ENCODE results near the gene HIVEP3. TPM values are rescaled to one million over a fixed set of nuclear protein-coding genes. Genes with fewer than 3 reads are reported as not detected.

Gene HIVEP3
- total RNA-seq, 1 experiment from 2014 or later: 1.4 TPM

DNA sequence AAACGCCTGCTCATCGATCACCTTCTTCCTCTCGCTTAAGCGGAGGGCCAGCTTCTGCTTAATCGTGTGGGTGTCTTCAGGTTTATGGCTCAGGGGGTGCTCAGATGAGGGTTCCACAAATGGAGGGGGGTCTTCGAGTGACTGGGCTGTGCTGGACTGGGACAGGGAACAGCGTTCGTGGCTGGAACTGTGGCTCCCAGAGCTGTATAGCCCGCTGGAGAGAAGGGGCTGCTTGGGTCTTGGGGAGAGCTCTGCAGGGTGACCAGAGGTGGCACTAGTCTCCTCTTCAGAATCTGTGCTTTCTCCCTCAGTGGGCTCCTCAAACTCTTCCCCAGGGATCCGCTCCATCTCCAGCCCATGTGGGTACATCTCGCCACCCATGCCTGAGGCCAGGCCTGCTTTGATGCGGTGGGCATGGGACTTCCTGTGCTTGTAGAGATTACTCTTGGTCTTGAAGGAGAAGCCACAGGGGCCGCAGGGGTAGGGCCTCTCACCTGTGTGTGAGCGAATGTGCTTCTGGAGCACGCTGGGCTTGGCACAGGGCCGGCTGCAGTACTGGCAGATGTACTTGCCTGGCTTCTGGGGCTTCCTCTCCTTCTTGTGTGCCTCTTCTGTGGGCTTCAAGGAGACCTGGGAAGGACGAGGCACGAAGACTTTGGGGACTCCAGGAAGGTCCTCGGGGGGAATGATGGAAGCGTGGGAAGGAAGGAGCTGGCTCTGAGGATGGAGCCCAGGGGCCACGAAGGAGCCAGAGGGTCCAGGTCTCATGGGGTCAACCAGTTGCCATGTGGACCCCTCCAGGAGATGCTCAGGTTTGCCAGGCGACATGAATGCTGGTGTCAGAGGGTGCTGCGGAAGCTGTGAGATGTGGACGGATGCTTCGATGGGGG, 334.8 kb downstream of the HIVEP3 start:
- no peaks in the 10 kb centered on the region for H4K20me1 ChIP-seq (ENCODE audit: control insufficient read depth, insufficient read depth, insufficient read length)
- no peaks in the 10 kb centered on the region for H3K9me3 ChIP-seq (ENCODE audit: control insufficient read depth, low read depth, low read length)
- H4K91ac ChIP-seq (ENCODE audit: insufficient read length, low read depth, low read length): no peak overlapping the region
- no peak overlapping the region for H3K9ac ChIP-seq (ENCODE audit: extremely low read depth, insufficient read length, low read length)
- peak; percentile 37; the same call in 1 of the 3 replicates for TF ChIP-seq CTCF (conservative IDR thresholded peaks at IDR 0.05)
- Mint-ChIP-seq H3K27ac (peak overlapping the region in 1 of 3 experiments; percentile 84; a peak in 1 of 7 replicates), H3K27me3 (ENCODE audit: low read depth) (peaks cover 5% of the 10 kb centered on the region), H3K4me3 (no peak overlapping the region), H3K36me3 (ENCODE audit: insufficient read depth in 1 of 3, low read depth in 3 of 3) (no peaks in the 10 kb centered on the region; a peak in 1 of 7 replicates), H3K4me1 (peaks cover 6% of the 10 kb centered on the region in 2 experiments), H3K9me3 (no peaks in the 10 kb centered on the region)
- no peak overlapping the region for H2BK120ac ChIP-seq (ENCODE audit: low read depth, low read length, poor library complexity, severe bottlenecking)
- no peak overlapping the region for H2AK5ac ChIP-seq (ENCODE audit: insufficient read length, low read length)
- H2AFZ ChIP-seq (ENCODE audit: low read length): no peak overlapping the region
- no CpG with 5 or more reads among the region's 25 CpGs for WGBS (ENCODE audit: extremely low coverage, insufficient read length, low lambda C conversion rate)
- no peak overlapping the region for H3K4ac ChIP-seq (ENCODE audit: low read depth, low read length)
- H3K27me3 ChIP-seq (ENCODE audit: insufficient read depth, low read length): no peaks in the 10 kb centered on the region; the same call in 1 of the 2 replicates
- H2BK15ac ChIP-seq (ENCODE audit: low read depth, low read length): no peak overlapping the region
- H3K27ac ChIP-seq (ENCODE audit: insufficient read length, low read depth, low read length): no peak overlapping the region
- no peaks in the 10 kb centered on the region for H3K79me2 ChIP-seq (ENCODE audit: insufficient read depth, low read length)
- H2BK20ac ChIP-seq (ENCODE audit: low read depth, low read length, poor library complexity, severe bottlenecking): no peak overlapping the region
- no peaks in the 10 kb centered on the region for H3K79me1 ChIP-seq (ENCODE audit: insufficient read depth, low read depth, low read length, poor library complexity, severe bottlenecking)
- no peak overlapping the region for H2BK12ac ChIP-seq (ENCODE audit: insufficient read length, low read depth, low read length)
- no peak overlapping the region for H3K56ac ChIP-seq (ENCODE audit: insufficient read length, low read depth, low read length)
- DNase-seq: no peak
- H3K4me2 ChIP-seq (ENCODE audit: insufficient read depth, insufficient read length, low read length): no peak overlapping the region
- no peak overlapping the region for H2BK5ac ChIP-seq (ENCODE audit: insufficient read length, low read length)
- no peaks in the 10 kb centered on the region for H3K4me1 ChIP-seq (ENCODE audit: insufficient read depth, low read length)
- no peaks in the 10 kb centered on the region for H3K23me2 ChIP-seq (ENCODE audit: insufficient read length, low read depth, low read length, poor library complexity, severe bottlenecking)
- H3K18ac ChIP-seq (ENCODE audit: insufficient read length, low read depth, low read length): no peak overlapping the region
- H4K8ac ChIP-seq (replicated peaks; ENCODE audit: insufficient read length, low read depth, low read length): no peak overlapping the region
- H4K5ac ChIP-seq (ENCODE audit: insufficient read length, low read depth, low read length): no peak overlapping the region
- no peak overlapping the region for H3K23ac ChIP-seq (ENCODE audit: insufficient read length, low read depth, low read length)
- no peak overlapping the region for H3T11ph ChIP-seq (ENCODE audit: low read length)
- no peak overlapping the region; the same call in 1 of the 2 replicates for H3K14ac ChIP-seq (ENCODE audit: insufficient read depth, low read length)

Data from H9 (cell line).